GM23338 (cell line): ENCODE results near the gene TUB. TPM values are rescaled to one million over a fixed set of nuclear protein-coding genes. Genes with fewer than 3 reads are reported as not detected.
A peak's percentile ranks its signal among the peaks of the same experiment; 100 is the strongest.

ENCODE experiments used
- ATAC-seq: fragments of 200-7000 bp; cut with Tn5 transposase; 3 replicates; pipeline ENCODE4 v1.9.1; 2020
- DNase-seq: peaks from one replicate; pipeline ENCODE4 v3.0.0-alpha.2; 2015; ENCODE audit warnings: low spot score
- H2AFZ ChIP-seq: fragments of 200-600 bp; sonication (generic); 2 replicates; pipeline ENCODE4 v1.8.0; 2016; ENCODE audit warnings: antibody characterized with exemption, mild to moderate bottlenecking, moderate library complexity
- H3F3A ChIP-seq: fragments of 200-600 bp; sonication (generic); replicated peaks from 2 replicates; pipeline ENCODE4 v1.8.0; 2017; ENCODE audit warnings: antibody characterized with exemption, mixed run types, low read depth
- H3K27ac ChIP-seq: fragments of 200-600 bp; sonication (generic); 2 replicates; pipeline ENCODE4 v1.6.1; 2016; ENCODE audit warnings: low read depth
- H3K27me3 ChIP-seq: fragments of 200-600 bp; sonication (generic); 2 replicates; pipeline ENCODE4 v1.8.0; 2016; ENCODE audit warnings: mild to moderate bottlenecking, mixed run types, moderate library complexity; ENCODE audit not compliant: insufficient read depth
- H3K36me3 ChIP-seq: fragments of 200-600 bp; sonication (generic); 2 replicates; pipeline ENCODE4 v1.8.0; 2016; ENCODE audit warnings: mild to moderate bottlenecking; ENCODE audit not compliant: insufficient read depth
- H3K4me1 ChIP-seq: fragments of 200-600 bp; sonication (generic); 2 replicates; pipeline ENCODE4 v1.8.0; 2016; ENCODE audit warnings: mild to moderate bottlenecking, moderate library complexity; ENCODE audit not compliant: insufficient read depth
- H3K4me2 ChIP-seq: fragments of 200-600 bp; sonication (generic); 2 replicates; pipeline ENCODE4 v1.7.1; 2017; ENCODE audit warnings: mixed run types
- H3K4me3 ChIP-seq: fragments of 200-600 bp; sonication (generic); 2 replicates; pipeline ENCODE4 v1.6.1; 2016; ENCODE audit warnings: mixed run types
- H3K79me2 ChIP-seq: fragments of 200-600 bp; sonication (generic); replicated peaks from 2 replicates; pipeline ENCODE4 v1.8.0; 2017; ENCODE audit warnings: mild to moderate bottlenecking; ENCODE audit not compliant: insufficient read depth
- H3K9me2 ChIP-seq: fragments of 200-600 bp; sonication (generic); 2 replicates; pipeline ENCODE4 v1.8.0; 2017; ENCODE audit not compliant: insufficient read depth
- H4K20me1 ChIP-seq: fragments of 200-600 bp; sonication (generic); replicated peaks from 2 replicates; pipeline ENCODE4 v1.8.0; 2017; ENCODE audit warnings: mild to moderate bottlenecking; ENCODE audit not compliant: insufficient read depth
- H3K27ac Mint-ChIP-seq: 2 replicates; pipeline ENCODE4 v1.8.0; 2020; ENCODE audit warnings: inconsistent platforms, mild to moderate bottlenecking, moderate library complexity, mixed read lengths
- H3K27me3 Mint-ChIP-seq: 3 replicates; pipeline ENCODE4 v1.8.0; 2022; ENCODE audit warnings: low read depth, mild to moderate bottlenecking, moderate library complexity, mixed read lengths, inconsistent platforms; ENCODE audit not compliant: insufficient read depth, poor library complexity
- H3K36me3 Mint-ChIP-seq: 3 replicates; pipeline ENCODE4 v1.8.0; 2021; ENCODE audit warnings: low read depth, mild to moderate bottlenecking, inconsistent platforms, moderate library complexity, mixed read lengths
- H3K4me1 Mint-ChIP-seq: 3 replicates; pipeline ENCODE4 v1.8.0; 2020; ENCODE audit warnings: mild to moderate bottlenecking, inconsistent platforms, mixed read lengths
- H3K4me3 Mint-ChIP-seq: 3 replicates; pipeline ENCODE4 v1.8.0; 2021; ENCODE audit warnings: moderate library complexity, mild to moderate bottlenecking, inconsistent platforms, mixed read lengths
- H3K9me3 Mint-ChIP-seq: 3 replicates; pipeline ENCODE4 v1.8.0; 2020; ENCODE audit warnings: moderate library complexity, mild to moderate bottlenecking, inconsistent platforms, mixed read lengths
- JUNB ChIP-seq: IDR thresholded peaks from one replicate; pipeline ENCODE4 v1.6.1; 2016; ENCODE audit warnings: antibody characterized with exemption; ENCODE audit not compliant: unreplicated experiment
- POLR2AphosphoS5 ChIP-seq: IDR thresholded peaks from 2 replicates; pipeline ENCODE4 v1.6.1; 2016; ENCODE audit warnings: antibody characterized with exemption, low read depth
- ZNF114 ChIP-seq: fragments of 250-450 bp; sonication (Bioruptor Pico); IDR thresholded peaks from 2 replicates; pipeline ENCODE4 v1.5.0; 2020; ENCODE audit warnings: mild to moderate bottlenecking, moderate library complexity
- ZNF331 ChIP-seq: fragments of 250-450 bp; sonication (Bioruptor Pico); IDR thresholded peaks from 2 replicates; pipeline ENCODE4 v1.5.0; 2020; ENCODE audit warnings: low read depth, mild to moderate bottlenecking, moderate library complexity
- polyA plus RNA-seq: library from polyadenylated mRNA; unstranded; fragments of >200 nt; fragmentation: Nextera tagmentation; extraction: Ambion mirVana; gene quantifications from 2 replicates; pipeline ENCODE4 v1.2.1, GENCODE V29; 2016
- total RNA-seq: library from RNA; depleted of rRNA; stranded (reverse); fragments of >200 nt; shearing (Covaris generic); gene quantifications from 2 replicates; pipeline ENCODE4 v1.2.3, GENCODE V29; 2014
- TF ChIP-seq, protein P1 (sequence below), 2 experiments: fragments of 200-600 bp in 1 of 2; sonication (generic) in 1 of 2; conservative IDR thresholded peaks; 2 replicates each; pipeline versions ENCODE4 v1.5.1 to v1.6.1; 2016 to 2017; ENCODE audit warnings: antibody characterized with exemption in 2 of 2, low read depth in 2 of 2, mild to moderate bottlenecking in 2 of 2, moderate library complexity in 1 of 2

TUB gene
- total and polyA plus RNA-seq, 2 experiments from 2014 or later, result 5.5 to 30.4 TPM

- H3K27me3 Mint-ChIP-seq, result peaks cover 24% of the 10 kb centered on the region
- no peaks in the 10 kb centered on the region; the same call in 1 of the 2 replicates for H3K9me2 ChIP-seq
- H3K27me3 ChIP-seq, result peaks cover 21% of the 10 kb centered on the region
- peak overlapping the region; percentile 6; the same call in 1 of the 3 replicates for H3K4me3 Mint-ChIP-seq
- H3K79me2 ChIP-seq, result peaks cover 30% of the 10 kb centered on the region
- no peak overlapping the region for H3K4me2 ChIP-seq
- peaks cover 51% of the 10 kb centered on the region for H3K4me1 ChIP-seq
- H3F3A ChIP-seq, result 0 out of 2 replicates have a peak, but pooled peaks cover 3% of the 10 kb centered on the region
- no peak overlapping the region for H3K27ac ChIP-seq
- peaks cover 61% of the 10 kb centered on the region for H3K4me1 Mint-ChIP-seq
- no peaks in the 10 kb centered on the region for H3K9me3 Mint-ChIP-seq
- no peak for TF ChIP-seq POLR2AphosphoS5
- TF ChIP-seq, protein P1, sequence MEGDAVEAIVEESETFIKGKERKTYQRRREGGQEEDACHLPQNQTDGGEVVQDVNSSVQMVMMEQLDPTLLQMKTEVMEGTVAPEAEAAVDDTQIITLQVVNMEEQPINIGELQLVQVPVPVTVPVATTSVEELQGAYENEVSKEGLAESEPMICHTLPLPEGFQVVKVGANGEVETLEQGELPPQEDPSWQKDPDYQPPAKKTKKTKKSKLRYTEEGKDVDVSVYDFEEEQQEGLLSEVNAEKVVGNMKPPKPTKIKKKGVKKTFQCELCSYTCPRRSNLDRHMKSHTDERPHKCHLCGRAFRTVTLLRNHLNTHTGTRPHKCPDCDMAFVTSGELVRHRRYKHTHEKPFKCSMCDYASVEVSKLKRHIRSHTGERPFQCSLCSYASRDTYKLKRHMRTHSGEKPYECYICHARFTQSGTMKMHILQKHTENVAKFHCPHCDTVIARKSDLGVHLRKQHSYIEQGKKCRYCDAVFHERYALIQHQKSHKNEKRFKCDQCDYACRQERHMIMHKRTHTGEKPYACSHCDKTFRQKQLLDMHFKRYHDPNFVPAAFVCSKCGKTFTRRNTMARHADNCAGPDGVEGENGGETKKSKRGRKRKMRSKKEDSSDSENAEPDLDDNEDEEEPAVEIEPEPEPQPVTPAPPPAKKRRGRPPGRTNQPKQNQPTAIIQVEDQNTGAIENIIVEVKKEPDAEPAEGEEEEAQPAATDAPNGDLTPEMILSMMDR (conservative IDR thresholded peaks at IDR 0.05; ENCODE audit: low read depth in 2 of 2), result no peak
- no peak overlapping the region for H3K4me3 ChIP-seq
- no peaks in the 10 kb centered on the region for H3K36me3 ChIP-seq
- H2AFZ ChIP-seq, result no peak overlapping the region
- DNase-seq (no peak), ATAC-seq (no peak)
- H4K20me1 ChIP-seq, result peaks cover 15% of the 10 kb centered on the region
- H3K36me3 Mint-ChIP-seq, result no peaks in the 10 kb centered on the region
- no peak overlapping the region for H3K27ac Mint-ChIP-seq
These were observed 3.3 kb downstream of the TUB start for GRCh38 chr11:8084352-8084751.

- TF ChIP-seq, protein P1 (conservative IDR thresholded peaks at IDR 0.05; ENCODE audit: low read depth in 2 of 2), result no peak
- no peak for TF ChIP-seq ZNF331
- TF ChIP-seq JUNB, result no peak
- no peak for TF ChIP-seq ZNF114 (CRISPR knock-in tag)
- H3K4me1 Mint-ChIP-seq, result peaks cover 61% of the 10 kb centered on the region
- Histone ChIP-seq H3F3A (0 out of 2 replicates have a peak, but pooled peaks cover 3% of the 10 kb centered on the region), H4K20me1 (peaks cover 15% of the 10 kb centered on the region), H3K36me3 (no peaks in the 10 kb centered on the region), H3K4me2 (0 out of 2 replicates have a peak overlapping the region, but pooled peaks have one; percentile 3), H3K9me2 (no peaks in the 10 kb centered on the region; the same call in 1 of the 2 replicates), H3K27ac (no peak overlapping the region), H3K4me3 (no peak overlapping the region), H3K4me1 (peaks cover 51% of the 10 kb centered on the region), H2AFZ (no peak overlapping the region), H3K79me2 (peaks cover 30% of the 10 kb centered on the region), H3K27me3 (peaks cover 13% of the 10 kb centered on the region)
- no peak overlapping the region for H3K27ac Mint-ChIP-seq
- no peak for ATAC-seq
- no peak overlapping the region; the same call in 2 of the 3 replicates for H3K4me3 Mint-ChIP-seq
- no peaks in the 10 kb centered on the region for H3K36me3 Mint-ChIP-seq
- no peaks in the 10 kb centered on the region for H3K9me3 Mint-ChIP-seq
- no peak for DNase-seq
- peaks cover 24% of the 10 kb centered on the region for H3K27me3 Mint-ChIP-seq
These were observed 4.1 kb downstream of the TUB start for GRCh38 chr11:8085011-8085645.
